ENCODE measurements around the gene SHB. TPM values are rescaled to one million over a fixed set of nuclear protein-coding genes. Genes with fewer than 3 reads are reported as not detected.

SHB gene
- total RNA-seq, 4 donors from 2014 or later, result 18.4 to 27.5 (median 22.0) TPM

DNA sequence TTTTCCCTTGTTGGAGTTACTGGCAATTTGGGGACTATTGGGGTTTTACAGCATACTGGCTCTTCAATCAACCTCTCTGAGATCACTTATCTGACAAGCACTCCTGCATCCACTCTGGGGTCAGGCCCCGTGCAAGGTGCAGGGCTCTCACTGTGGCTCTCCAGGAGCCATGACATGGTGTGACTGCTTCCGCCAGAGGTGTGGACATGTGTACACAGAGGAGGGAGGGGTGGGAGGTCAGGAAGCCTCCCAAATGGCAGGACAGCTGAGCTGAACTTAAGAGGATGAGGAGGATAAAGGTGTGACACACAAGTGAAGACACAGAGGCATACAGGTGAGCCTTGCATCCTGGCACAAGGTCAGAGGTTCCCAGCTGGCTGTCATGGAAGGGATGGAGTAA is 24.3 kb downstream of the SHB start:
- peak; percentile 29 to 44 for DNase-seq
- intact Hi-C loops (cut with DNase I), result no loop called here
- H3K27ac ChIP-seq, result peak overlapping the region in 2 of 3 donors; percentile 27 to 44
- H3K9me3 ChIP-seq, result no peaks in the 10 kb centered on the region
- H3K4me3 ChIP-seq (replicated peaks in 1 of 3), result no peak overlapping the region
- no peaks in the 10 kb centered on the region for H3K36me3 ChIP-seq
- H3K4me1 ChIP-seq, result peaks cover 50 to 70% of the 10 kb centered on the region in 2 donors
- TF ChIP-seq POLR2A (IDR thresholded peaks at IDR 0.05) (no peak), CTCF (IDR thresholded peaks at IDR 0.05) (no peak)
- 38 to 45% methylated on average over 2 of the region's 2 CpGs for WGBS, 2 donors
- no peaks in the 10 kb centered on the region for H3K27me3 ChIP-seq

GRCh38 chr9:38043931-38044623 is 24.9 kb downstream of the SHB start:
- intact Hi-C loops (cut with DNase I), result no loop called here
- peak; percentile 52 to 72 for DNase-seq
- peaks cover 52 to 74% of the 10 kb centered on the region in 2 donors for H3K4me1 ChIP-seq
- H3K36me3 ChIP-seq, result no peaks in the 10 kb centered on the region
- H3K9me3 ChIP-seq, result no peaks in the 10 kb centered on the region
- no peaks in the 10 kb centered on the region for H3K27me3 ChIP-seq
- no peak overlapping the region for H3K4me3 ChIP-seq (replicated peaks in 1 of 3)
- 70 to 71% methylated on average over 9 of the region's 9 CpGs for WGBS, 2 donors
- no peak for TF ChIP-seq POLR2A (IDR thresholded peaks at IDR 0.05)
- TF ChIP-seq CTCF (IDR thresholded peaks at IDR 0.05), result no peak
- peak overlapping the region; percentile 8 to 44 (median 27) for H3K27ac ChIP-seq

GRCh38 chr9:38042626-38043357 is 26.2 kb downstream of the SHB start:
- peaks cover 46 to 74% of the 10 kb centered on the region in 2 donors for H3K4me1 ChIP-seq
- no peaks in the 10 kb centered on the region for H3K9me3 ChIP-seq
- no peaks in the 10 kb centered on the region for H3K36me3 ChIP-seq
- 63 to 91% methylated on average over 4 to 8 of the region's 8 CpGs for WGBS, 2 donors
- H3K27ac ChIP-seq, result peak overlapping the region in 1 of 3 donors; percentile 46
- intact Hi-C loops (cut with DNase I), result no loop called here
- H3K4me3 ChIP-seq (replicated peaks in 1 of 3), result no peak overlapping the region
- TF ChIP-seq POLR2A (IDR thresholded peaks at IDR 0.05), result no peak
- TF ChIP-seq CTCF (IDR thresholded peaks at IDR 0.05), result no peak
- H3K27me3 ChIP-seq, result no peaks in the 10 kb centered on the region
- peak in 1 of 2 donors; percentile 41 for DNase-seq

DNA sequence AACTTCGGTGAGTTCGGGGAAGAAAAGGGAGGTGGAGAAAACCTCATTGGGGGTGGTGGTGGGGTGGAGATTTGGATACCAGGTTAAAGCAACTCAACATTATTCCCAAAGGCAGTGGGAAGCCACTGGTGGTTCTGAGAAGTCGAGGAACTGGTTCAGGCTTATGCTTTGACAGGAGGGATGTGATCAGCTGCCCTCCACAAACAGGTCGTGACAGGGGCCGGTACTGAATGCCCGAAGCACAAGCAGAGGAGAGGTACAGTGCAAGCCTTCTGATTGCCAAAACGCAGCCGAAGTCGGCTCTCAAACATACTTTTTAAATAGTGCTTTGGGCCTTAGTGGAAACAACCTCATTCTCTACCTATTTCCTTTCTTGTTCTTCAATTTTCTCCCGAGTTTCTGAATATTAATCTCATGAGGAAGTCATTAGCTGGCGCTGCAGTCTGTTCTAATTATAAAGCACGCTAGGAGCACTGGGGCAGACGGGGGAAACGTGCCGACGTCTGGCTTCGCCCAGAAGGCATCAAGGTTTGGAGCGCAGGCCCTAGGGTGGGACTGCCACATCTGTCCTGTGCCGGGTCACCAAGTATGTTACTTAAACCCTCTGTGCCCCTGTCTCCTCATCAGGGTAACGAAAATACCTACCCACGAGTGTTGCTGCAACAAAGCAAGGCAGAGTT is 27.3 kb downstream of the SHB start:
- no peak for DNase-seq
- Histone ChIP-seq H3K36me3 (no peaks in the 10 kb centered on the region), H3K27ac (no peak overlapping the region), H3K4me3 (replicated peaks in 1 of 3) (no peak overlapping the region), H3K4me1 (peaks cover 43 to 73% of the 10 kb centered on the region in 2 donors), H3K9me3 (no peaks in the 10 kb centered on the region), H3K27me3 (no peaks in the 10 kb centered on the region)
- WGBS, 2 donors, result 93 to 94% methylated on average over 21 of the region's 21 CpGs
- intact Hi-C loops (cut with DNase I), result no loop called here
- TF ChIP-seq CTCF (IDR thresholded peaks at IDR 0.05), result no peak
- TF ChIP-seq POLR2A (IDR thresholded peaks at IDR 0.05), result no peak

All from thyroid gland (tissue), 4 donors.